Thyroid gland (tissue), 4 donors: ENCODE data around the gene RNF224. TPM values are rescaled to one million over a fixed set of nuclear protein-coding genes. Genes with fewer than 3 reads are reported as not detected.
"Not testable (repeated sequence)": the region's sequence is repeated elsewhere in the genome, so short reads cannot be mapped to it uniquely, and the experiment has no call there.

Source experiments
- DNase-seq, 2 donors: peaks; one replicate each; pipeline ENCODE4 v3.0.0-alpha.2; 2019
- H3K27ac ChIP-seq, 3 donors: fragments of 200-600 bp; sonication (generic); 1 replicate in 2 of 3; 2 replicates in 1 of 3; pipeline ENCODE4 v1.5.1; 2016 to 2019; ENCODE audit warnings: mild to moderate bottlenecking in 1 of 3, moderate library complexity in 1 of 3
- H3K27me3 ChIP-seq: fragments of 200-600 bp; sonication (generic); one replicate; pipeline ENCODE4 v1.5.1; 2019
- H3K36me3 ChIP-seq, 2 donors: fragments of 200-600 bp; sonication (generic); one replicate each; pipeline ENCODE4 v1.5.1; 2016 to 2019
- H3K4me1 ChIP-seq, 2 donors: fragments of 200-600 bp; sonication (generic); one replicate each; pipeline ENCODE4 v1.5.1; 2017 to 2019
- H3K4me3 ChIP-seq, 3 donors: fragments of 200-600 bp; sonication (generic); replicated peaks in 1 of 3; 1 replicate in 2 of 3; 2 replicates in 1 of 3; pipeline ENCODE4 v1.5.1; 2016; ENCODE audit warnings: mild to moderate bottlenecking in 1 of 3
- H3K9me3 ChIP-seq: fragments of 200-600 bp; sonication (generic); one replicate; pipeline ENCODE4 v1.5.1; 2017
- CTCF ChIP-seq, 6 experiments: fragments of 200-600 bp in 3 of 6; fragments of 450-650 bp in 3 of 6; sonication (generic) in 3 of 6; IDR thresholded peaks; one replicate each; pipeline ENCODE4 v1.5.1; 2016 to 2019; ENCODE audit warnings: antibody characterized with exemption in 6 of 6, mild to moderate bottlenecking in 2 of 6, inconsistent platforms in 1 of 6, moderate library complexity in 1 of 6
- POLR2A ChIP-seq, 2 donors: fragments of 450-650 bp; IDR thresholded peaks; one replicate each; pipeline ENCODE4 v1.6.1; 2017; ENCODE audit warnings: antibody characterized with exemption in 2 of 2, mild to moderate bottlenecking in 2 of 2, moderate library complexity in 1 of 2
- WGBS, 2 donors: methylation state at CpG; one replicate each; pipeline ENCODE4 v1.1.5; 2017; 5-methylcytosine and 5-hydroxymethylcytosine counted together
- intact Hi-C: fragments of 100-400 bp; cut with DNase I; formaldehyde crosslinking; loops from one replicate; pipeline ENCODE4 v1.15.1; 2023
- total RNA-seq, 4 donors: library from RNA; depleted of rRNA; stranded (reverse); fragments of >200 nt; gene quantifications; one replicate each; pipeline ENCODE4 v1.2.3, GENCODE V29; 2016

Gene RNF224
- total RNA-seq, 4 donors from 2014 or later, result 0.33 to 0.81 TPM; not detected in 2

DNA sequence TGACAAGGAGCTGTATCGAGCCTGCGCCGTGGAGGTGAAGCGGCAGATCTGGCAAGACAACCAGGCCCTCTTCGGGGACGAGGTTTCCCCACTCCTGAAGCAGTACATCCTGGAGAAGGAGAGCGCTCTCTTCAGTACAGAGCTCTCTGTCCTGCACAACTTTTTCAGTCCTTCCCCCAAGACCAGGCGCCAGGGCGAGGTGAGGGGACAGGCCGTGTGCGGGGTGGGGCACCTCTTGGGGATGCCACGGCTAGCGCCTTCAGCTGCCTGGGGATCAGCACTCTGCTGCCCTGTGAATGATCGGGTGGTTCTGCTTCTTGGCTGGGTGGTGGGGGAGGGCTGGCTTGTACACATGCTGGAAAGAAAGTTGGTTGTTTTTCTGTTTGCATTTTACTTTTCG lies 29.6 kb downstream of the RNF224 start:
- Histone ChIP-seq H3K27ac (no peak overlapping the region), H3K27me3 (no peaks in the 10 kb centered on the region), H3K4me3 (no peak overlapping the region), H3K4me1 (peaks cover 16 to 22% of the 10 kb centered on the region in 2 donors), H3K36me3 (peaks cover 0 to 8% of the 10 kb centered on the region in 2 donors), H3K9me3 (no peaks in the 10 kb centered on the region)
- DNase-seq, result no peak
- WGBS, 2 donors, result 88 to 90% methylated on average over 11 of the region's 15 CpGs
- intact Hi-C loops, result no loop called here
- no peak for TF ChIP-seq POLR2A (IDR thresholded peaks at IDR 0.05)
- TF ChIP-seq CTCF (IDR thresholded peaks at IDR 0.05), result no peak

DNA sequence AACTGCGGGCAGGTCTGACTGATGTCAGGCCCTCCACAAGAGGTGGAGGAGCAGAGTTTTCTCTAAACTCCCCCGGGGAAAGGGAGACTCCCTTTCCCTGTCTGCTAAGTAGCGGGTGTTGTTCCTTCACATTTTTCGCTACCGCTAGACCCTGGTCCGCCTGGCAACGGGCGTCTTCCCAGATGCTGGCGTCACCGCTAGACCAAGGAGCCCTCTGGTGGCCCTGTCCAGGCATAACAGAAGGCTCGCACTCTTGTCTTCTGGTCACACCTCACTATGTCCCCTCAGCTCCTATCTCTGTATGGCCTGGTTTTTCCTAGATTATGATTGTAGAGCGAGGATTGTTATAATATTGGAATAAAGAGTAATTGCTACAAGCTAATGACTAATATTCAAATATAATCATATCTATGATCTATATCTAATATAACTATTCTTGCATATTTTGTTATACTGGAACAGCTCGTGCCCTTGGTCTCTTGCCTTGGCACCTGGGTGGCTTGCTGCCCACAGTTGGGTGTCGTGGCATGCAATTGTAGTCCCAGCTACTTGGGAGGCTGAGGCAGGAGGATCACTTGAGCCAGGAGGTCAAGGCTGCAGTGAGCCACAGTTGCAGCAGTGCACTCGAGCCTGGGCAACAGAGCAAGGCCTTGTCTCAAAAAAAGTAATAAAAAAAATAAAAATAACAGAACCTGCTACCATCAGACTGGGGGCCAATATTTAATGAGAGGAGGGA lies 35.0 kb downstream of the RNF224 start:
- H3K4me3 ChIP-seq, H3K27ac ChIP-seq, H3K27me3 ChIP-seq, H3K9me3 ChIP-seq, H3K4me1 ChIP-seq, intact Hi-C loops: not testable (repeated sequence)
- TF ChIP-seq CTCF (IDR thresholded peaks at IDR 0.05), result peak in 5 of 6 experiments; percentile 14 to 53 (median 38)
- peak; percentile 55 to 59 for DNase-seq
- H3K36me3 ChIP-seq, result peaks cover 20 to 37% of the 10 kb centered on the region in 2 donors
- 39 to 44% methylated on average over 15 of the region's 15 CpGs for WGBS, 2 donors

GRCh38 chr9:137262909-137263285 lies 35.6 kb downstream of the RNF224 start:
- no peaks in the 10 kb centered on the region for H3K9me3 ChIP-seq
- H3K27ac ChIP-seq, result no peak overlapping the region
- 91 to 92% methylated on average over 24 of the region's 24 CpGs for WGBS, 2 donors
- TF ChIP-seq POLR2A (IDR thresholded peaks at IDR 0.05), result no peak
- no peak for TF ChIP-seq CTCF (IDR thresholded peaks at IDR 0.05)
- H3K4me3 ChIP-seq, result no peak overlapping the region
- H3K27me3 ChIP-seq, result no peaks in the 10 kb centered on the region
- peaks cover 20 to 37% of the 10 kb centered on the region in 2 donors for H3K36me3 ChIP-seq
- DNase-seq, result no peak
- intact Hi-C loops, result no loop called here
- no peaks in the 10 kb centered on the region for H3K4me1 ChIP-seq

DNA sequence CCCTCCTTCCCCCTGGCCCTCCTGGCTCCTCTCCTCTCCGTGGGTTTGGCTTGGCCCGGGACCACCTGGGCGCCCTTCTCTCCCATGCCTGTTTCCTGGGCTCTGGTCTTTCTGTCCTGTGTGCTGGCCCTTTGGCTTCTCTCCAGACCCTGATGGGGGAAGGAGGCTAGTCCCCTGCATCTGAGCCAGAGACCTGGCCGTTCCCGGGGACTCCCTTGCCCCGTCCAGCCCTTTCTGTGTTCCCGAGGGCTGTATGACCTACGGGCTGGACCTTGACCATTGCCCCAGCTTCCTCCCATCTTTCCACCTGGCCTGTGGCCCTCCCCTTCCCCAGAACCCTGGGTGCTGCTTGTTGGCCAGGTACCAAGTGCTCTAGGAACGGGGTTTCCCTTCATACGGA lies 36.2 kb downstream of the RNF224 start:
- peaks cover 20 to 37% of the 10 kb centered on the region in 2 donors for H3K36me3 ChIP-seq
- DNase-seq, result no peak
- intact Hi-C loops, result no loop called here
- H3K9me3 ChIP-seq, result no peaks in the 10 kb centered on the region
- H3K27me3 ChIP-seq, result no peaks in the 10 kb centered on the region
- H3K4me1 ChIP-seq, result no peaks in the 10 kb centered on the region
- TF ChIP-seq POLR2A (IDR thresholded peaks at IDR 0.05) (no peak), CTCF (IDR thresholded peaks at IDR 0.05) (no peak)
- 91 to 95% methylated on average over 8 to 10 of the region's 10 CpGs for WGBS, 2 donors
- H3K4me3 ChIP-seq, result no peak overlapping the region
- no peak overlapping the region for H3K27ac ChIP-seq

DNA sequence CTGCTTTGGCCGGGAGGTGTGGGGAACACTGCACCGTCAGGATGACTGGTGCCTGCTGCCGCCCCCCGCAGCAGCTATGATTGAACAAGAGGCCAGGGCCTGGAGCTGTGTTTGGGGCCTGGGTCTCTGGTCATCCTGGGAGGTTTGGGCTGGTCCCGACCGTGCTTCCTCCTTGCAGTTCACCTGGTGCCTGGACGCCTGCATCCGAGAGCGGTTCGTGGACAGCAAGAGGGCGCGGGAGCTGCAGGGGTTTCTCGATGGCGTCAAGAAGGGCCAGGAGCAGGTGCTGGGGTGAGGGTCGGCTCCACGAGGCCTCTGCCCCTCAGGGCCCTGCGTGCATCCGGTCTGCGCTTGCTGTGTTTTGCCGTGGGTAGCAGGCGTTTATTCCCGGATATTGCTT lies 36.8 kb downstream of the RNF224 start:
- WGBS, 2 donors, result 93 to 95% methylated on average over 19 to 22 of the region's 22 CpGs
- TF ChIP-seq CTCF (IDR thresholded peaks at IDR 0.05), result no peak
- no peak for DNase-seq
- no peak overlapping the region for H3K4me3 ChIP-seq
- H3K4me1 ChIP-seq, result peaks cover 0 to 5% of the 10 kb centered on the region in 2 donors
- no peaks in the 10 kb centered on the region for H3K27me3 ChIP-seq
- no peaks in the 10 kb centered on the region for H3K9me3 ChIP-seq
- intact Hi-C loops, result no loop called here
- H3K27ac ChIP-seq, result no peak overlapping the region
- H3K36me3 ChIP-seq, result peaks cover 20 to 34% of the 10 kb centered on the region in 2 donors
